Karpas-422 (cell line): Measurements from ENCODE around the gene BMP7. TPM values are rescaled to one million over a fixed set of nuclear protein-coding genes. Genes with fewer than 3 reads are reported as not detected.
A peak's percentile ranks its signal among the peaks of the same experiment; 100 is the strongest.

Experiments
- DNase-seq: peaks from one replicate; pipeline ENCODE4 v3.0.0-alpha.2; 2015
- H2AFZ ChIP-seq: fragments of 200-600 bp; sonication (generic); 2 replicates; pipeline ENCODE4 v1.6.1; 2014; ENCODE audit warnings: antibody characterized with exemption, low read length, mixed read lengths
- H3K27ac ChIP-seq: fragments of 200-600 bp; sonication (generic); 2 replicates; pipeline ENCODE4 v1.5.1; 2014; ENCODE audit warnings: mild to moderate bottlenecking, low read length, moderate library complexity
- H3K27me3 ChIP-seq: fragments of 200-600 bp; sonication (generic); 2 replicates; pipeline ENCODE4 v1.6.1; 2014; ENCODE audit warnings: low read length, mixed read lengths
- H3K36me3 ChIP-seq: fragments of 200-600 bp; sonication (generic); 2 replicates; pipeline ENCODE4 v1.6.1; 2014; ENCODE audit warnings: low read length, mixed read lengths; ENCODE audit not compliant: insufficient read depth
- H3K4me1 ChIP-seq: fragments of 200-600 bp; sonication (generic); 2 replicates; pipeline ENCODE4 v1.6.1; 2014; ENCODE audit warnings: mild to moderate bottlenecking, low read length, mixed read lengths
- H3K4me2 ChIP-seq: fragments of 200-600 bp; sonication (generic); 2 replicates; pipeline ENCODE4 v1.6.1; 2014; ENCODE audit warnings: low read length, low read depth, mild to moderate bottlenecking; ENCODE audit not compliant: poor library complexity, severe bottlenecking
- H3K4me3 ChIP-seq: fragments of 200-600 bp; sonication (generic); 2 replicates; pipeline ENCODE4 v1.5.1; 2014; ENCODE audit warnings: mild to moderate bottlenecking, antibody characterized with exemption, low read length, mixed read lengths
- H3K79me2 ChIP-seq: fragments of 200-600 bp; sonication (generic); 2 replicates; pipeline ENCODE4 v1.6.1; 2014; ENCODE audit warnings: mild to moderate bottlenecking, low read length, mixed read lengths
- H3K9ac ChIP-seq: fragments of 200-600 bp; sonication (generic); 2 replicates; pipeline ENCODE4 v1.6.0; 2014; ENCODE audit warnings: low read length
- H3K9me2 ChIP-seq: fragments of 200-600 bp; sonication (generic), shearing (Covaris generic); replicated peaks from 2 replicates; pipeline ENCODE4 v1.6.0; 2014; ENCODE audit warnings: mild to moderate bottlenecking, low read length, moderate library complexity; ENCODE audit not compliant: insufficient read depth
- H3K9me3 ChIP-seq: fragments of 300-700, 200-600 bp; sonication (generic); 2 replicates; pipeline ENCODE4 v1.6.1; 2014; ENCODE audit warnings: low read length, mixed read lengths
- H4K20me1 ChIP-seq: fragments of 200-600 bp; sonication (generic); 2 replicates; pipeline ENCODE4 v1.6.1; 2014; ENCODE audit warnings: mild to moderate bottlenecking, antibody characterized with exemption, low read length, low read depth; ENCODE audit not compliant: insufficient read depth
- total RNA-seq: library from RNA; depleted of rRNA; stranded (reverse); fragments of >200 nt; shearing (Covaris generic); gene quantifications from 2 replicates; pipeline ENCODE4 v1.2.3, GENCODE V29; 2014; ENCODE audit warnings: low replicate concordance

BMP7 gene
- total RNA-seq, 1 experiment from 2014 or later: not detected

DNA sequence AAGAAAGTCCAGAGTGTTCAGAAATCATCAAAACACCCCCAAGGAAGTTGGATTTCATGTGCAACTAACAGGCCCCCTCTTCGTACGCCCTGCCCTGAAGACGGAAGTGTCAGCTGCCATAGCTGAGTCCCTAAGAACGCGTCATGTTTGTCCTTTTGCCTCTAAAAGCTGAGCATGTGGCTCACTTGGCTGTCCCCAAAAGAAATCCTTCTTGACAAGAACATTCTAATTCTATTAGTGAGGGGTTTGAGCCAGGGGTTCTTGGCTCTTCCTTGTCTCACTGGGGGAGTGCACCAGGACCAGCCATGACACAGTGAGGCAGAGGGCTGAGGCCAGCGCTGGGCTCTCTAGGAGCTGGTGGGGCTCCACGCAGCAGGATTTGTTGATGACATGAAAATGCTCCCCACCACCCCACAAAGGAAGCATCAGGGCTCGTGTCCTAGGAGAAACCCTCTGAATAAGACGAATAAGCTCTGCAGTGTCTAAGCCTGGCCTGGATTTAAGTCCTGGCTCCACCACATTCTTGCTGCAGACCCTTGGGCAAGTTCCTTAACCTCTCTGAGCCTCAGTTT is 43.2 kb upstream of the BMP7 start:
- H3K27ac ChIP-seq: peak overlapping the region; percentile 85
- no peaks in the 10 kb centered on the region for H3K27me3 ChIP-seq
- H4K20me1 ChIP-seq: no peaks in the 10 kb centered on the region
- H3K4me3 ChIP-seq: peak overlapping the region; percentile 39; the same call in 1 of the 2 replicates
- no peaks in the 10 kb centered on the region for H3K79me2 ChIP-seq
- peaks cover 5% of the 10 kb centered on the region; the same call in 1 of the 2 replicates for H3K36me3 ChIP-seq
- peak overlapping the region; percentile 61 for H3K4me2 ChIP-seq
- no peaks in the 10 kb centered on the region; the same call in 1 of the 2 replicates for H3K9me3 ChIP-seq
- H3K9me2 ChIP-seq: no peaks in the 10 kb centered on the region
- no peak for DNase-seq
- H3K9ac ChIP-seq: peak overlapping the region; percentile 65
- no peak overlapping the region for H2AFZ ChIP-seq
- H3K4me1 ChIP-seq: peaks cover 64% of the 10 kb centered on the region

DNA sequence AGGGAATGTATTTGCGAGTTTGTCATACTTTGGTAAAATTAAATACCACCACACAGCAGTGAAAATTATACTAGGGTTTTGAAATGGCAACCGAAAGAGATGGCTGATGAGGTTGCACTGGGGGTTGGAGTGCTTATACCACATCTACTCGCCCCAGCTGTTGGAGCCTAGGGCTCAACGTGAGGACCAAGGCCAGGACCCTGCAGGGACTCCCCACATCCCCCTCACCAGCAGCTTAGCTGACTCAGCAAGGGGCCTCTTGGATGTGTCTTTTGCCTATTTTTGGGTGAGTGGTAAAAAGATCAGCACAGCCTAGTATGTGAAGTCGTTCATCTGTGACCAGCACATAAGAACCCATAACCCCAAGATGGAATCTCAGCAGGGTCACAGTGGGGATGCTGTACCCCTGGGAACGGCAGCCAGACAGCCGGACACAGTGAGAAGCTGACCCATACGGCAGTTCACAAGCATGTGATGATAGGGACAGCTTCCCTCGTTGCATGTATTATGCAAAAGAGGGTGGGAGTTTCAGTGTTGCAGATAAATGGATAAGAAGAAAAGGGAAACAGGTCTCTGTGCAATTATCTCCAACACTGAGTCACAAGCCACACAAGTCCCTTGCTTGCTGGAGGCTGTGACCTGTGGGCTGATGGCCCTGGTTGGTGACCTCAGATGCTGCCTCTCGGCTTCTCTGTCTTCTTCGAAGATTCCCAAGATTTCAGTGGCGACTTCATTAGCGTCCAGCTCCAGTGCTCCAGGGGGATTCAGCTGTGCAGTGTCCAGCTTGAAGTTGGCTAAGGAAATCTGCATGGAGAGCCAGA is 42.2 kb upstream of the BMP7 start:
- peaks cover 5% of the 10 kb centered on the region; the same call in 1 of the 2 replicates for H3K36me3 ChIP-seq
- no peaks in the 10 kb centered on the region for H4K20me1 ChIP-seq
- peak overlapping the region; percentile 65 for H3K9ac ChIP-seq
- no peaks in the 10 kb centered on the region; the same call in 1 of the 2 replicates for H3K9me3 ChIP-seq
- H3K27ac ChIP-seq: peak overlapping the region; percentile 85
- H3K4me2 ChIP-seq: peak overlapping the region; percentile 61
- DNase-seq: peak; percentile 84
- no peaks in the 10 kb centered on the region for H3K9me2 ChIP-seq
- H3K27me3 ChIP-seq: no peaks in the 10 kb centered on the region
- H3K79me2 ChIP-seq: no peaks in the 10 kb centered on the region
- H3K4me3 ChIP-seq: peak overlapping the region; percentile 39
- H3K4me1 ChIP-seq: peaks cover 54% of the 10 kb centered on the region
- peak overlapping the region; percentile 9; the same call in 1 of the 2 replicates for H2AFZ ChIP-seq

DNA sequence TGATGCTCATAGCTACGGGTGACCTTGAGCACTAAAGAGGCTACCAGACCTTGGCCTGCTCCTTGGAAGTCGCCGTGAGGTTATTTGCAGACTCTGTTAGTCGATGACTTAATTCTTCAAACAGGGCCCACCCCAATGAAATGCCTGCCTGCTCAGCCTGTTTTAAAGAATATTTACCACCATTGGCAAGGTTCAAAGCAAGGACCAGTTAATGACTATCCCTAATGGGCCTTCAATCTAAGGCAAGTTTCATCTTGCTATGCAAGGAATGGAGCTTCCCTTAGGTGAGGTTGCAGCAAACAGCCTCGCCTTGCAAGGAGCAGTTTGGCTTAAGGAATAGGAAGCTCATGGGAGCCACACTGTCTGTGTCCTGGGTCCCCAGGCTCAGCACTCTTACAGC is 40.3 kb upstream of the BMP7 start:
- DNase-seq: no peak

DNA sequence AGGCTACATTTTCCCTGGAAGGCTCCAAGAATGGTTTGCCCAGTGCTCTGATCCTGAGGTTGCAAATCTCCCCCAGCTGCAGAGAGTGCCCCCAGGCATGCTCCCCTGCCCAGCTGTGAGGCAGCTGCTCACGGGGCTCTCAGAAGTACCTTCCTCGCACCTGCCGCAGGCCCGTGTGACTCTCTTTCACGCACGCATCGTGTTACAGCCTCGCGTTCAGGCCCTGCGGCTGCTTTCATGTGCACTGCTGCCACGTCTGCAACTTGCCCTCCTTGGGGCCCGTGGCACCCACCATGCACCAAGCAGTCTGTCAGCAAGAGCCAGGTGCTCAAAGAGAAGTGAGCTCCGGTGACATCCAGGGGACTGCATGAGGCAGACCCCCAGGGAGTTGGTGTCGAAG is 34.6 kb upstream of the BMP7 start:
- Histone ChIP-seq H3K36me3 (no peaks in the 10 kb centered on the region), H2AFZ (no peak overlapping the region), H3K4me3 (no peak overlapping the region), H3K9me3 (no peaks in the 10 kb centered on the region), H3K27me3 (no peaks in the 10 kb centered on the region), H3K27ac (no peak overlapping the region), H3K9ac (no peak overlapping the region), H3K4me2 (no peak overlapping the region), H3K79me2 (no peaks in the 10 kb centered on the region), H3K4me1 (peaks cover 19% of the 10 kb centered on the region), H4K20me1 (no peaks in the 10 kb centered on the region), H3K9me2 (no peaks in the 10 kb centered on the region)
- DNase-seq: no peak

More for the DNA sequence above, 40.3 kb upstream of the BMP7 start:
- Histone ChIP-seq H3K9me3 (no peaks in the 10 kb centered on the region; the same call in 1 of the 2 replicates), H3K36me3 (peaks cover 5% of the 10 kb centered on the region; the same call in 1 of the 2 replicates), H3K4me1 (peaks cover 51% of the 10 kb centered on the region), H3K79me2 (no peaks in the 10 kb centered on the region), H3K9me2 (no peaks in the 10 kb centered on the region), H3K9ac (no peak overlapping the region), H4K20me1 (no peaks in the 10 kb centered on the region), H3K4me3 (no peak overlapping the region), H3K27ac (0 out of 2 replicates have a peak overlapping the region, but pooled peaks have one; percentile 4), H3K27me3 (no peaks in the 10 kb centered on the region), H2AFZ (0 out of 2 replicates have a peak overlapping the region, but pooled peaks have one; percentile 6), H3K4me2 (peak overlapping the region; percentile 7)

DNA sequence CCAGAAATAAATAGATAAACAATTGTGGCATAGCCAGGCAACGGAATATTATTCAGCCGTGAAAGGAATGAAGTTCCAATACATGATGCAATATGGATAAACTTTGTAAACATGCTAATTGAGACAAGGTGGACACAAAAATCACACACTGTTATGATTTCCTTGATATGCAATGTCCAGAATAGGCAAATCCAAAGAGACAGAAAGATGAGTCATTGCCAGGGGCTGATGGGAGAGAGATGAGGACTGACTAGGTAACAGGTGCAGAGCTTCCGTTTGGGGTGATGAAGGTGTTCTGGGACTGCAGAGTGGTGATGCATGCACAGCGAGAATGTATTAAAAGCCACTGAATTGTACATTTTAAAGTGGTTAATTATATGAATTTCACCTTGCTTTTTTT is 32.0 kb upstream of the BMP7 start:
- Histone ChIP-seq H3K27me3 (no peaks in the 10 kb centered on the region), H3K4me3 (no peak overlapping the region), H2AFZ (no peak overlapping the region), H3K4me1 (peaks cover 15% of the 10 kb centered on the region), H3K36me3 (no peaks in the 10 kb centered on the region), H3K9me3 (no peaks in the 10 kb centered on the region), H3K4me2 (no peak overlapping the region), H3K79me2 (no peaks in the 10 kb centered on the region), H4K20me1 (no peaks in the 10 kb centered on the region), H3K9ac (no peak overlapping the region), H3K27ac (no peak overlapping the region), H3K9me2 (no peaks in the 10 kb centered on the region)
- no peak for DNase-seq

DNA sequence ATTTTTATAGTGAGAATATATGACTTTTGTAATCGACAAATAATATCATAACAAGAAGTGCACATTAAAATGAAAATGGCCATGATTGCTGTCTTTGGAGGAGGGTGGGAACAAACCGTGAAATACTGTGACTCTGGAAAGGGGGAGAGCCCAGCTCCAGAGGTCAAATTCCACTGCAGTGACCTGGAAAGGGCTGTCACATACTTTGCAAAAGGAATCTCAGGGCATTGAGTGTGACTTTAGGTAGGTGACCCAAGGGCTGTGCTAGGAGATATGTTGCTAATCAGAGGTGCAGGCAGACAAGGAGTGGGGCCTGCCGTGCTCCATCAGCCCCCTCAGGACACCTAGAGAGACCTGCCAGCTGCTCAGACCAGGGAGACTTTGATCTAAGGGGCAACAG is 28.1 kb upstream of the BMP7 start:
- Histone ChIP-seq H3K4me3 (no peak overlapping the region), H3K9me2 (no peaks in the 10 kb centered on the region), H3K27me3 (no peaks in the 10 kb centered on the region), H3K9me3 (no peaks in the 10 kb centered on the region), H3K36me3 (no peaks in the 10 kb centered on the region), H2AFZ (no peak overlapping the region), H4K20me1 (no peaks in the 10 kb centered on the region), H3K79me2 (no peaks in the 10 kb centered on the region), H3K27ac (no peak overlapping the region), H3K9ac (no peak overlapping the region), H3K4me1 (peaks cover 24% of the 10 kb centered on the region), H3K4me2 (no peak overlapping the region)
- no peak for DNase-seq

DNA sequence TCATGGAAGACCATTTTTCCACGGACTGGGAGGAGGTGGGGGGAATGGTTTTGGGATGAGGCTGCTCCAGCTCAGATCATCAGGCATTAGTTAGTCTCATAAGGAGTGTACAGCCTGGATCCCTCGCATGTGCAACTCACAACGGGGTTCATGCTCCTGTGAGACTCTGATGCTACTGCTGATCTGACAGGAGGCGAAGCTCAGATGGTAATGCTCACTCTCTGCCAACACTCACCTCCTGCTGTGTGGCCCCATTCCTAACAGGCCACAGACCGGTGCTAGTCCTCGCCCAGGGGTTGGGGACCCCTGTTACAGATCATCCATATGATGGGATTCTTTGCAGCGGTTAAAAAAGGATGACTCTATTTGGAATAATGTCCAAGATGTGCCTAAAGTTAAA is 27.6 kb upstream of the BMP7 start:
- Histone ChIP-seq H3K36me3 (no peaks in the 10 kb centered on the region), H4K20me1 (no peaks in the 10 kb centered on the region), H2AFZ (no peak overlapping the region), H3K27me3 (no peaks in the 10 kb centered on the region), H3K4me3 (no peak overlapping the region), H3K79me2 (no peaks in the 10 kb centered on the region), H3K4me2 (no peak overlapping the region), H3K27ac (no peak overlapping the region), H3K9me3 (no peaks in the 10 kb centered on the region), H3K9ac (no peak overlapping the region), H3K9me2 (no peaks in the 10 kb centered on the region), H3K4me1 (peaks cover 29% of the 10 kb centered on the region)
- no peak for DNase-seq

DNA sequence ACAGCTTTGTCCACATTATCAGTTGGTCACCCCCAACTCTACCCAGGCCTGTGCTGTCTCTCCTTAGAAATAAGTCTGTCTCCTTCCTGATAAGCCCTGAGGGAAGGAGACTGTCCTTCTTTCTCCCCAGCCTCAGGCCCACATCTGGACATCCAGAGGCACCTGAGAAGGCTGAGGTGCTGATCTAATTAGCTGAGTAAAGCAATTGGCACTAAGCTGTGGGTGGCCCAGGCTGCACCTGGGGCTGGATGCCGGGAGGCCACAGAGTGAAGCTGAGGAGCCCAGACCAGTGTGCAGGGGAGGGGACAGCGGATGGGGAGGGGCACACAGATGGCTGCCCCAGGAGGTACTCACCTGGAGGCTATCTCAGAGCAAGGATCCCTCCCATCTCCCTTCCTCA is 26.2 kb upstream of the BMP7 start:
- H3K9me2 ChIP-seq: no peaks in the 10 kb centered on the region
- no peaks in the 10 kb centered on the region for H3K9me3 ChIP-seq
- no peak overlapping the region for H3K9ac ChIP-seq
- H3K36me3 ChIP-seq: no peaks in the 10 kb centered on the region
- H3K4me2 ChIP-seq: no peak overlapping the region
- H3K79me2 ChIP-seq: no peaks in the 10 kb centered on the region
- H3K4me3 ChIP-seq: no peak overlapping the region
- H3K27me3 ChIP-seq: no peaks in the 10 kb centered on the region
- H3K4me1 ChIP-seq: peaks cover 30% of the 10 kb centered on the region
- no peak overlapping the region for H3K27ac ChIP-seq
- no peak for DNase-seq
- H4K20me1 ChIP-seq: no peaks in the 10 kb centered on the region
- H2AFZ ChIP-seq: no peak overlapping the region
